HEK293T (cell line): ENCODE measurements around the gene ELK3.

ENCODE experiments used
- BHLHE40 ChIP-seq: fragments of 450-650 bp; IDR thresholded peaks from 2 replicates; pipeline ENCODE4 v1.6.1; 2016; ENCODE audit warnings: mild to moderate bottlenecking, moderate library complexity, borderline replicate concordance
- FOXK2 ChIP-seq: fragments of 450-650 bp; IDR thresholded peaks from 2 replicates; pipeline ENCODE4 v1.6.1; 2016; ENCODE audit warnings: mild to moderate bottlenecking
- FOXM1 ChIP-seq: fragments of 450-650 bp; IDR thresholded peaks from 2 replicates; pipeline ENCODE4 v1.6.1; 2017; ENCODE audit warnings: mild to moderate bottlenecking, borderline replicate concordance
- HDGF ChIP-seq: fragments of 450-650 bp; IDR thresholded peaks from 2 replicates; pipeline ENCODE4 v1.6.1; 2017; ENCODE audit warnings: antibody characterized with exemption, borderline replicate concordance
- LEF1 ChIP-seq: fragments of 450-650 bp; IDR thresholded peaks from 2 replicates; pipeline ENCODE4 v1.6.1; 2017; ENCODE audit warnings: mild to moderate bottlenecking, borderline replicate concordance
- SP1 ChIP-seq: fragments of 450-650 bp; IDR thresholded peaks from 2 replicates; pipeline ENCODE4 v1.6.1; 2017
- SUZ12 ChIP-seq: fragments of 450-650 bp; IDR thresholded peaks from 2 replicates; pipeline ENCODE4 v1.6.1; 2016; ENCODE audit warnings: mild to moderate bottlenecking

DNA sequence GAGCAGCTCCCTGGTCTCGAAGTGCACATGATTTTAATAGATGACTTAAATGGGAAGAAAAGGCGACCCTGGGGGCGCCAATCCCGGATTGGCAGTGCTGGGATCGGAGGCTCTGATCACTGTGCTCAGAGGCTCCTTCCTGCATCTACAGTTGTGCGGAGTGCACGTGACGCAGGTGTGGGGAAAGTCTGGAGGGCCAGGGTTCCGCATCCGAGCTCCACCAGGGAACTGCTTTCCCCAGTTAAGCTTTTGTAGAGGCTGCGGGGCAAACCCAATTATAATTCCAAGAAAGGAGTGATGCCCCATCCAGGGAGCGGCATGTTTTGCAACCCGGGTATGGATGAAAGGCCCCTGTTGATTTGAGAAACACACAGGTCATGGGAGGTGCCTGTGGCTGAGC is 36.5 kb downstream of the ELK3 start:
- TF ChIP-seq HDGF: no peak
- no peak for TF ChIP-seq SUZ12
- TF ChIP-seq SP1: no peak
- TF ChIP-seq FOXK2: no peak
- no peak for TF ChIP-seq BHLHE40
- TF ChIP-seq LEF1: no peak
- TF ChIP-seq FOXM1: no peak
